K562 (cell line): ENCODE measurements around the gene SLCO3A1. TPM values are rescaled to one million over a fixed set of nuclear protein-coding genes. Genes with fewer than 3 reads are reported as not detected.

Experiments used
- GMEB1 ChIP-seq: fragments of 250-450 bp; sonication (Bioruptor Pico); IDR thresholded peaks from 2 replicates; pipeline ENCODE4 v1.4.0; 2020; ENCODE audit warnings: mild to moderate bottlenecking
- polyA plus RNA-seq, 8 experiments: library from polyadenylated mRNA; depleted of rRNA in 4 of 8; stranded (reverse) in 5 of 8; unstranded in 3 of 8; fragments of >200 nt; fragmentation: Nextera tagmentation in 2 of 8; fragmentation: Illumina TruSeq in 1 of 8; extraction: Ambion mirVana in 2 of 8; extraction: Trizol in 1 of 8; gene quantifications; 2 replicates each; pipeline versions ENCODE4 v1.2.1 to v1.2.3, GENCODE V29; 2011 to 2014; ENCODE audit warnings: inconsistent platforms in 1 of 8, missing spikeins in 1 of 8
- total RNA-seq, 7 experiments: library from RNA; depleted of rRNA in 6 of 7; stranded (reverse); fragments of >200 nt in 6 of 7; fragmentation: Illumina TruSeq in 2 of 7; extraction: Trizol in 2 of 7; gene quantifications; 2 replicates each; pipeline versions ENCODE4 v1.2.1 to v1.2.3, GENCODE V29; 2011 to 2021; ENCODE audit warnings: low replicate concordance in 1 of 7
- TF ChIP-seq, protein P1 (sequence below), 2 experiments: fragments of 450-650 bp in 1 of 2; sonication (generic) in 1 of 2; formaldehyde crosslinking in 1 of 2; IDR thresholded peaks; 2 replicates each; pipeline versions ENCODE4 v1.7.1 to v1.9.0; 2016 to 2022; ENCODE audit warnings: inconsistent platforms in 1 of 2, mild to moderate bottlenecking in 1 of 2, missing genetic modification reagents in 1 of 2

SLCO3A1 gene
- total and polyA plus RNA-seq, 9 of the 15 experiments (the other 6 are each of a cell fraction or from before 2014, with no cell fraction given), result 0.01 to 0.84 (median 0.06) TPM; not detected in 3

- TF ChIP-seq GMEB1 (CRISPR knock-in tag), result no peak
- TF ChIP-seq, protein P1, sequence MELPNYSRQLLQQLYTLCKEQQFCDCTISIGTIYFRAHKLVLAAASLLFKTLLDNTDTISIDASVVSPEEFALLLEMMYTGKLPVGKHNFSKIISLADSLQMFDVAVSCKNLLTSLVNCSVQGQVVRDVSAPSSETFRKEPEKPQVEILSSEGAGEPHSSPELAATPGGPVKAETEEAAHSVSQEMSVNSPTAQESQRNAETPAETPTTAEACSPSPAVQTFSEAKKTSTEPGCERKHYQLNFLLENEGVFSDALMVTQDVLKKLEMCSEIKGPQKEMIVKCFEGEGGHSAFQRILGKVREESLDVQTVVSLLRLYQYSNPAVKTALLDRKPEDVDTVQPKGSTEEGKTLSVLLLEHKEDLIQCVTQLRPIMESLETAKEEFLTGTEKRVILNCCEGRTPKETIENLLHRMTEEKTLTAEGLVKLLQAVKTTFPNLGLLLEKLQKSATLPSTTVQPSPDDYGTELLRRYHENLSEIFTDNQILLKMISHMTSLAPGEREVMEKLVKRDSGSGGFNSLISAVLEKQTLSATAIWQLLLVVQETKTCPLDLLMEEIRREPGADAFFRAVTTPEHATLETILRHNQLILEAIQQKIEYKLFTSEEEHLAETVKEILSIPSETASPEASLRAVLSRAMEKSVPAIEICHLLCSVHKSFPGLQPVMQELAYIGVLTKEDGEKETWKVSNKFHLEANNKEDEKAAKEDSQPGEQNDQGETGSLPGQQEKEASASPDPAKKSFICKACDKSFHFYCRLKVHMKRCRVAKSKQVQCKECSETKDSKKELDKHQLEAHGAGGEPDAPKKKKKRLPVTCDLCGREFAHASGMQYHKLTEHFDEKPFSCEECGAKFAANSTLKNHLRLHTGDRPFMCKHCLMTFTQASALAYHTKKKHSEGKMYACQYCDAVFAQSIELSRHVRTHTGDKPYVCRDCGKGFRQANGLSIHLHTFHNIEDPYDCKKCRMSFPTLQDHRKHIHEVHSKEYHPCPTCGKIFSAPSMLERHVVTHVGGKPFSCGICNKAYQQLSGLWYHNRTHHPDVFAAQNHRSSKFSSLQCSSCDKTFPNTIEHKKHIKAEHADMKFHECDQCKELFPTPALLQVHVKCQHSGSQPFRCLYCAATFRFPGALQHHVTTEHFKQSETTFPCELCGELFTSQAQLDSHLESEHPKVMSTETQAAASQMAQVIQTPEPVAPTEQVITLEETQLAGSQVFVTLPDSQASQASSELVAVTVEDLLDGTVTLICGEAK (IDR thresholded peaks at IDR 0.05), result no peak
- TF ChIP-seq, protein P1 (CRISPR knock-in tag; IDR thresholded peaks at IDR 0.05), result no peak
Measured at GRCh38 chr15:92006186-92007028, 152.9 kb downstream of the SLCO3A1 start (continued).
